NK-92 (cell line): ENCODE measurements around the gene RNF10.
"Not testable (repeated sequence)": the region's sequence is repeated elsewhere in the genome, so short reads cannot be mapped to it uniquely, and the experiment has no call there.

ENCODE experiments used
- DNase-seq: peaks from one replicate; lab custom pipeline; 2025; ENCODE audit not compliant: unreplicated experiment; lab: John Stamatoyannopoulos, UW

Gene RNF10

GRCh38 chr12:120610560-120610959, 76.4 kb downstream of the RNF10 start:
- no peak for DNase-seq

GRCh38 chr12:120611534-120611933, 77.4 kb downstream of the RNF10 start:
- DNase-seq: not testable (repeated sequence)

GRCh38 chr12:120614848-120615247, 80.7 kb downstream of the RNF10 start:
- DNase-seq: no peak

- DNase-seq: not testable (repeated sequence)
These were observed 83.0 kb downstream of the RNF10 start for GRCh38 chr12:120617193-120617592.

- not testable (repeated sequence) for DNase-seq
These were observed 83.6 kb downstream of the RNF10 start for GRCh38 chr12:120617767-120618166.

- DNase-seq: no peak
These were observed 84.9 kb downstream of the RNF10 start for GRCh38 chr12:120618954-120619615.

- DNase-seq: no peak
These were observed 86.5 kb downstream of the RNF10 start for GRCh38 chr12:120620624-120621023.

- no peak for DNase-seq
These were observed 91.6 kb downstream of the RNF10 start for GRCh38 chr12:120625557-120626419.
